Measurements from ENCODE around the gene KLHL17.

The KLHL17 gene

DNA sequence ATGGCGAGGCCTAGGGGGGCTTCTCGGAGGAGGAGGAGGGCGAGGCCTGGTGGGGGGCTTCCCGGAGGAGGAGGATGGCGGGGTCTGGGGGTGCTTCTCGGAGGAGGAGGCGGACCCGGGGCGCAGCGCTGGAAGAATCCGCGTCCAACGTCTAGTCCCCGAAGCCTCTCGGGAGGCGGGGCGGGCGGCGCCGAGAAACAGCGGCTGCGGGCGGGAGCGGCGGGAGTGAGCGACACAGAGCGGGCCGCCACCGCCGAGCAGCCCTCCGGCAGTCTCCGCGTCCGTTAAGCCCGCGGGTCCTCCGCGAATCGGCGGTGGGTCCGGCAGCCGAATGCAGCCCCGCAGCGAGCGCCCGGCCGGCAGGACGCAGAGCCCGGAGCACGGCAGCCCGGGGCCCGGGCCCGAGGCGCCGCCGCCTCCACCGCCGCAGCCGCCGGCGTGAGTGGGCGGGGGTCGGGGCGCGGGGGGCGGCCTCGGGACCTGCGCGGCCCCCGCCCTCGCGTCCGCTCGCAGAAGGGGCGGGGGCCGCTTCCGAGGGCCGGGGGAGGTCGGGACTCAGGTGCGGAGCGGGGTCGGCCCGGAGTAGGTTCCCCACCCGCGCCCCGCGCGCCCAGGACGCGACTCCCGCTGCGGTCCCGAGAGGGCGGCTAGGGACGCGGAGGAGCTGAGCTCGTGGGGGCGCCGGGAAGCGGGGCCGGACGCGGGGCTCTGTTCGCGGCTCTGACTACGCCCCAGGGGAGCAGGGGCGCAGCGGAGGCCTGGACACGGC lies at the start of gene KLHL17:
KLHL17 (plus strand) TSS at position 222 of the 769 bp plus-strand sequence; CDS start at position 332, 110 bp downstream.
- DNase-seq (ENCODE audit: low spot score): peak; percentile 83

DNA sequence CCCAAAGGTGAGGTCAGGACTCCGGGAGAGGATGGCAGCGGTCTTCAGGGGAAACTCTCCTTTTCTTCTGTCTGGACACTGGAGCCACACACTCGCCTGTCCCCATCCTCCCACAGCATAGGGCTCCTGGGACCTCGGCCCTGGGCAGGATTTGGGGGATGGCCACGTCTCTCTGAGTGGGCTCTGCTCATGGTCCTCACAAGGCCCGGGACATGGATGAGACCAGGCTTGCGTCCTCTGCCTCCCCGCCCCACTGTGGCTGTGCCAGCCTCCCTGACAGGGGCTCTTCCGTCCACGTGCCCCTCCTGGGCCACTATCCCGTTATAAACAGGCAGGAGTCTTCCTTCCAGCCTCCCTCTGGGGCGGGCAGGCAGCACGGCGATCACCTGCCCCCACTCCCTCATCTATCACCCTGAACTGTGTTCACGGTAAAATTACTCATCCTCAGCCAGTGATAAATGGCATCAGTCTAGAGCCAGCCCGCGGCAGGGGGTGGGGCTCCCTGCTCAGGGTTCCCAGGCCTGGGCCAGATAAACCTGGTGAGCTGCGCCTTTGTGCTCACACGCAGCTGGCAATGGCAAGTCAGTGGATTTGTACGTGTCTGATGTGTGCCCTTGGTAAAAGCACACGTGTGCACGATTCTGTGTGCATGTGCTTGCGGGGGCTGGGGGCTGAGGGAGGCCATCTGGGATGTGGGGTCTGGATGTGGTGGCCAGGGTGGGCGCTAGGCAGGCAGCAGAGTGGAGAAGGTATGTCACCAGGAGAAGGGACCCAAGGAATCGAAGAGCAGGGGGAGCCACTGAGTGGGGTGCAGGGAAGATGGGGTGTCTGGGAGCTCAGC lies 49.3 kb upstream of the KLHL17 start:
- no peak for DNase-seq (ENCODE audit: low spot score)

DNA sequence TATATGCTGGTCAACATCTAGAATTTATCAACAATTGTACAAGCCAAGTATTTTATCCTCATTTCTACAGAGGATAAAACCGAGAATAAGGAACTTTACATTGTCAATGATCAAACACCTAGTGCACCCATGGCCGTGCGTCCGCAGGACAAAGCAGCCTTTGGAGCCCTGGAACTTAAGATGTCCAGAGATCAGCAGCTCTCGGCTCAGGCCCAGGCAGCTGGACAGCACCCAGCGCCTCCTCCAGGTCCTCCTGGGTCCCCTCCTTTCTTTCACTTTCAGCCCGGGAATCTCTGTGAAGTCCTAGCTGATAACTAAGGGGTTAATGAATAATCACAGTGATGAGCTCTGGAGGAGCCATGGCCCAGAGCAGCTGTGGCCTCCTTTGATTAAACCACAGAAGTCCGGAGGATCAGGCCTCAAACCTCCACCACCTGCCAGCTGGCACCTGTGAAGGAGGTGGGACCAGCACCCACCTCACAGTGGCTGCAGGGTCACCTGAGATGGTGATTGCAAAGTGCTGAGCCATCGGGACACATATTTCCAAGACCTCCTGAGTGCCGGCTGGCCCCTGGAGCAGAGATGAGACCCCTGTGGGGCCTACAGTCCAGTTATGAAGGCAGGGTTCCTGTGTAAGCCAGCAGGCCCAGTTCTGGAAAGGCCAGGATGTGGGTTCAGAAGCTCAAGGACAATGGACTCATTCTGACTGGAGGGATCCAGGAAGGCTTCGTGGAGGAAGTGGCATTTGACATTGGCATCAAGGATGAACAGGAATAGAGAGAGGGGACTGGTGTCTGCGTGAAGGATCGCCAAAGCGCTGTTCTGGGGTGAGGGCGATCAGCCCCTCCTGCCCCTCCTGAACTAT lies 48.3 kb upstream of the KLHL17 start:
- no peak for DNase-seq (ENCODE audit: low spot score)

DNA sequence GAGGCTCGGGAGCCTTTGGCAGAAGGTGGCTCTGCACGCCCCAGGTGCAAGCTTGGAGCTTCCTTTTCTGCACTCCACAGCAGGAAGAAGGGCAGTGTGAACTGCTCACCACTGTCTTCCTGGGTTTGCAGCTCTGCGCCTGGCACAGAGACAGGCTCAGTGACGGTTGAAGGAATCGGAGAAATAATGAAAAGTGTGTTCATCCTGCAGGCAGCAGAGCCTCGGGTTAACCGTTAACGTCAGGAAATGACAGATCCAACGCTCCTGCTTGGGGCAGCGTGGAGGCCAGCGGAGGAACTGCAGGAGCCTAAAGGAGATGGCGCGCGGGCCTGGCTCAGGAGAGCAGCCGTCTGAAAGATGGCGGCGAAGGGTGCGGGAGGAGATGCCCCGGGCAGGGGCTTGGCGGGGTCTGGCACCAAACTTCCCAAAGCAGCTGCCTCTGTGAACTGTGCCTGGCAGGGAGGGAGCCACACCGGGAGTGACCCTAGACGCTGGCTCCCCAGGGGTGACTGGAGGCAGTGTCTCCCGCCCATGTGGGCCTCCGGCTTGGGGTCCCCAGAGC lies 47.6 kb upstream of the KLHL17 start:
- no peak for DNase-seq (ENCODE audit: low spot score)

DNA sequence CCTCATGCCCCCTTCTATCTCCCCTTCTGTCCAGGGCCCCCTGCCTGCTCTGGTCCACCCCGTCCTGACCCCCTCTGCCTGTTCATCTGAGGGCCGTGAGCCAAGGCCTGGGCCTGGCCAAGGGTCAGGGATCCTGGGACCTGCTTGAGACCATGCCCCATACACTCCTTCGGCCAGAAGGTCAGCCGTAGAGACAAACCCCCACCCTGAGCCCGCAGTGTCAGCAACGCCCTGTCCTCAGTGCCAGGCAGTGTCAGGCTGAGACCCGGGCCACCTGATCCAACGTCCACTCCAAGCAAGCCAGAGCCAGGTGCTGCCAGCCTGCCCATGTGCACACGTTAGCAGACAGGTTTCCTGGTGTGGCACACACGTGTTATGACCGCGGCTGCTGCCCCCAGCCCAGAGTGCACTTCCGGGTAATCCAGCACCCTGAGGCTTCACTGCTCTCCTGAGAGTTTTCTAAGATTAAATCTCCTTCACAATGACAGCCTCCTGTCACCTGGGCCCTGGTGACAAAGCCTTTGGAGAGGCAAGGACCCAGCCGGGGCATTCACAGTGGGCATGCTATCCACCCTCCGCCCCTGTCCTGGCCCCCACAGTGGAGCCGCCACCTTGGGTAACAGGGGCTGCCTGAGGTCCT lies 46.8 kb upstream of the KLHL17 start:
- DNase-seq (ENCODE audit: low spot score): no peak

DNA sequence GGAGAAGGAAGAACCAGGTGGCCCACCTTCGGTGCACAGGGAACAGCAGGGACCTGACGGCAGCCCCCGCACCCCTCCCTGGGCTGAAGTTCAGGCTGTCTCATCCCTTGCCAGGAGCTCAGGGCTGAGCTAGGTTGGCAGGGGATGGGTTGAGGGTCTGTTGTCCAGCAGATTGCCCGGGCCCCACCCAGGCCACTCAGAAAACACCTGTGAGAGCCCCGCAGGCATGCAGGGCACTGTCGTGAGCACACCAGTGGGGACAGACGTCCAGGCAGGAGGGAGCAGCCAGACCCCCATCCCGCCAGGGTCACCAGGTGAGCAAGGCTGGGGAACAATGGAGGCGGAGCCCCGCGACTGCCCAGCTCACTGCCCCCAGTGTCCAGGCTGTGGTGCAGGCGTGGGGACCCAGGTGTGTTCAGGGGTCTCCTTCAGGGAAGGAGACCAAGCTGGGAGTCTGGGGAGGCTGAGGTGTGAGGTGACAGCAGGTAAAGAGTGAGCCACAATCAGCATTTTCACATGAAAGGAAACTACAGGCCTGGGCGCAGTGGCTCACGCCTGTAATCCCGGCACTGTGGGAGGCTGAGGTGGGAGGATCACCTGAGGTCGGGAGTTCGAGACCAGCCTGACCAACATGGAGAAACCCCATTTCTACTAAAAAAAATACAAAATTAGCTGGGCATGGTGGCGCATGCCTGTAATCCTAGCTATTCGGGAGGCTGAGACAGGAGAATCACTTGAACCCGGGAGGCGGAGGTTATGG lies 46.1 kb upstream of the KLHL17 start:
- DNase-seq (ENCODE audit: low spot score): no peak

DNA sequence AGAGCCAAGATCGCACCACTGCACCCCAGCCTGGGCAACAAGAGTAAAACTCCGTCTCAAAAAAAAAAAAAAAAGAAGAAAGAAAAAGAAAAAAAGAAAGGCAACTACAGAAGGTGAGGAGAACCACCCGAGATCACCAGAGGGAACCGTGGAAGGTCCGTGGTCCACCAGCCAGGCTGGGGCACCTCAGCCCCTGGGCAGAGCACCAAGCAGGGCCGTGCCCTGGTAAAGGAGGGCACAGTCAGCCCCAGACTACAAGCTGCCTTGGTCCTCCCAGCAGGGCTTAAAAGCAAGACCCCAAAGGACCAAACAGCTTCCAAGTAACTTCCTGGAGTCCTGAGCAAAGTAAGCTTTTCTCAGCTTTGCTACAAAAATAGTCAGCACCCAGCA lies 45.5 kb upstream of the KLHL17 start:
- DNase-seq (ENCODE audit: low spot score): no peak

DNA sequence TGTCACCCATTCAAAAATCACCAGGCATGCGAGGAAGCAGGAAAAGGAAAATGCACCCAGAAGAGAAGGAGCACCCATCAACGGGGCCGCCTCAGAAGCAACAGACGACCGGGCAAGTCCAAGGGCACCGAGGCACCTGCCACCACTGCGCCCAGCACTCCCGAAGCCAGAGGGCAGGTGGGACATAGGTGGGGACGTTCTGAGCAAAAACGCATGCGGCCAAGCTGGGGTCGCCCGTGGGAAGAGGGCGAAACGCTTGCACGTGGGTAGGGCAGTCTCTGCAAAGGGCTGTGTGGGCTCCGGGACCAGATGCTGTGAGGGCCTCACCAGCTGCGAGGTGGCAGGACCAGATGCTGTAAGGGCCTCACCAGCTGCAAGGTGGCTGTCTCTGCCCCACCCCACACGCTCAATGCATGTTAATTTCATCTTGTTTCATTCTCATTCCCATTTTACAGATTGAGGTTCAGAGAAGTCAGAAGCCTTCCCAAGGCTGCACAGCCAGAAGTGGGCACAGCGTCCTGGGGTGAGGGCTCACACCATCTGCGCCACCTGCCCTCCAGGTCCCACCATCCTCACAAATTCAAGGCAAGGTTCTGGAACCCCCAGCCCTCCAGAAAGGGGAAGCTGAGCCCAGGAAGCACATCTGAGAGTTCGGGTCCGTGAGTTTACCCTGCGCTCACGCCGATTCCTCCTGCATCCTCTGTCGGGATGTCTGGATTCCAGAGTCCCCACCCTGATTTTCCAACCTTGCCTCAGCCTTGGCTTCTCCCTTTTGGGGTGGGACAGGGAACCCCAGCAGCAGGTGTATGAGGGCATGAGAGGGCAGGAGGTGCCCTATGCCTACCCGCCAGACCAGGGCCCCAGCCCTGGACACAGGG lies 44.9 kb upstream of the KLHL17 start:
- no peak for DNase-seq (ENCODE audit: low spot score)

DNA sequence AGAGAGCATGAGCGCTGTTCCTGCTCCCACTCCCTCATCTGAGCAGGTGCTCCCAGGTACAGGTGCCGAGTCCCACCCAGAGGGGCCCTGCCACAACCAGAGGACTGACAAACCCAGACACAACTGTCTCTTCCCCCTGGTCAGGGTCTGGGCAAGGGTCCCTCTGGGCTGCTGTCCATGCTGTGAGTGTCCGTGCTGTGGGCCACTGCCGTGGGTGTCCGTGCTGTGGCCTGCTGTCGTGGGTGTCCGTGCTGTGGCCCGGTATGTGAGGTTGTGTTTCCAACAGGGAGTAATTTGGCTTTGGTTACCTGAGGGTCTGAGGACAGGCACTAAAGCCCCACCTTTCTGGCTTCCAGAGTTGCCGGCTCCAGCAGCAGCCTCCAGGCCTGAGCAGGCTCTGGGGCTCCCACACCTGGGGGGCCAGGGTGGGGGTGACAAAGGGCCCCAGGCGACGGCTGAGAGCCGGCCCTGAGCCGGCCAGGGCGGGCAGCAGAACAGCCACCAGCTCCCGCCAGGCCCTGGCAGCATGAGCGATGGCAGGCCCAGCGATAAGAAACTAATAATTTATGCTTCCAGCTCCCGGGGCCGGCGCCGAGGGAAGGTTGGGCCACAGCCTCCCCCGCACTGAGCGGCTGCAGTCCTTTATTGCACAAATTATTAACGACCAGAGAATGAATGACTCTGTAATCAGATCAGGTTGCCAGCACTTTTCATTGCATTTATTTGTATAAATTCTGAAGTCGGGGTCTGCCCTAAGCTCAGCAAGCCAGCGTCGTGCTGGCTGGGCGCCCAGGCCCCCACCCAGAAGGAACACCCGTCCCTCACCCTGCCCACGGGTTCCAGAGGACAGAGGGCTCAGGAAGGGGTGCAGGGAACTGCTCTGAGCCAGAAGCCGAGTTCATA lies 44.0 kb upstream of the KLHL17 start:
- DNase-seq (ENCODE audit: low spot score): no peak

DNA sequence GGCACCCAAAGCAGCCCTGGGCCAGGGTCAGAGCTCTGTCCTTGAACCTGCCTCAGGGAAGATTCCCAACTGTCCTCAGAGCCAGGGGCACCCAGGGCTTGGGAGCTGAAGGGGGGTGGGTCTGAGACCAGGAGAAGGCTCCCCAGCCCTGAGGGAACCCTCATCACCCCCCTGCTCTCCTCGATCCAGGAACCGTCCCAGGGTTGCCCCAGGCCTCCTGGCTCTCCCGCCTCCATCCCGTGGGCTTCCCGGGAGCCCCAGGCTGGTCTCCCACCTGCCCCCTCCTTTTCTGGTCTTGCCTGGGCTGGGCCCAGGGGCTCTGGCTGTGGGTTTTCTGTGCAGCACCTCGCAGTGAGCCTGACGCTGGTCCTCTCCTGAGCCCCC lies 43.3 kb upstream of the KLHL17 start:
- no peak for DNase-seq (ENCODE audit: low spot score)

DNA sequence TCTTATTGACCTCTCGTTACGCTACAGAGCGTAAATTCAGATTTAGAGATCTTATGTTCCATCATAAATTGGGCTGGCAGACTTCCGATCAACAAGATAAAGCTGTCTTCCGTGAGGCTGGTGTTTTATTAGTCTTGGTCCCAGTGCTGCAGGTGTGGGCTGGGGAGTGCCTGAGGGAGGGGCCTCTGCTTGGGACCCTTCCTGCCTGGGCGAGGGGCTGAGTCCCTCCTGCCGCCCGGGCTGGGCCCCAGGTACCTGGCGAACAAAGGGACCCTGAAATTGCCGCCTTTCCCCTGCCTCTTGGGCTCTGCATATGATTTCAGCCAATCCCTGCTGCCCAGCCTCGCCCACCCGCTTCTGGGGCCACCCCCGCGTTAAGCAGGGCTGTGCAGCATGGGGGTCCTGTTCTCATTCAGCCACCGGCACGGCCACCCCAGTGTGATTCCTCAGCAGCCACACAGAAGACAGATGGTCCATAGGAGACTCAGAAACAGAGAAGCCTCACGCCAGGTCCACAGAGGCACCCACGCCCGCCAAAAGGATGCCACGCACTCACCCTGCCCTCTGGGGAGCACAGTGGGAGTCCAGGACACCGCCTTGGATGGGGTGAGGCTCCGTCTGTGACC lies 42.8 kb upstream of the KLHL17 start:
- no peak for DNase-seq (ENCODE audit: low spot score)

DNA sequence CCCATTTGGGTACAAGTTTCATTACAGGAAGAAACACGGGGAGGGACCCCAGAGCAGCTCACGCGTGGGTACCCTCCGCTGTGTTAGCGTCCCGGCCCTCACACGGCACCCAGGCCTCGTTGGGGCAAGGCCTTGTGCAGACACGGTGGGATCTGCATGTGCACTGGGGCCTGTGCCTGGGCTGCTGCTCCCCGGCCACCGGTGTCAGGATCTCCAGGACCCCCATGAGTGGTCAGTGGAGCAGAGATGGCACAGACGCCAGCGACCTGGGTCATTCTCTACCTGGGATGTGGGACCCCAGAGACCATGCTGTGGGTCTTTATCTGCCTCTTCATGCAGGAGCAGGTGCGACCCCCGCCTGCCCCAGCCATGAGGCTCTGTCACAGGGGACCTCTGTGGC lies 42.0 kb upstream of the KLHL17 start:
- no peak for DNase-seq (ENCODE audit: low spot score)

DNA sequence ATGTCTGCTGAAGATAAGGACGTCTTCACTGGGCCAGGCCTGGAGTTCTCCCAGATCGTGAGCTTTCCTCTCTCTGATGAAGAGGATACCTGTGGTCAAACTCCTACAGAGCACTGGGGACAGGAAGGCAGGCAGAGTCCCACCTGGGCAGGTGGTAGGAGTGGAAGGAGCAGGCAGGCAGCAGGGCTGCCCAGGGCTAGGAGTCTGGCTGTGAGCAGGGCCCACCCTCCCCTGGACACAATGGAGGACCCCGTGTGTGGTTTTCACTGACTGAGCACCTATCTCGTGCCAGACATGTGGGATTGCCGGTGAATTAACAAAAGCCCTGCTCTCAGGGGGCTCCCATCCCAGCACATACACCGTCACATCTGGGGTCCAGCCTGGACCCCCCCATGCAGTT lies 41.5 kb upstream of the KLHL17 start:
- DNase-seq (ENCODE audit: low spot score): no peak

DNA sequence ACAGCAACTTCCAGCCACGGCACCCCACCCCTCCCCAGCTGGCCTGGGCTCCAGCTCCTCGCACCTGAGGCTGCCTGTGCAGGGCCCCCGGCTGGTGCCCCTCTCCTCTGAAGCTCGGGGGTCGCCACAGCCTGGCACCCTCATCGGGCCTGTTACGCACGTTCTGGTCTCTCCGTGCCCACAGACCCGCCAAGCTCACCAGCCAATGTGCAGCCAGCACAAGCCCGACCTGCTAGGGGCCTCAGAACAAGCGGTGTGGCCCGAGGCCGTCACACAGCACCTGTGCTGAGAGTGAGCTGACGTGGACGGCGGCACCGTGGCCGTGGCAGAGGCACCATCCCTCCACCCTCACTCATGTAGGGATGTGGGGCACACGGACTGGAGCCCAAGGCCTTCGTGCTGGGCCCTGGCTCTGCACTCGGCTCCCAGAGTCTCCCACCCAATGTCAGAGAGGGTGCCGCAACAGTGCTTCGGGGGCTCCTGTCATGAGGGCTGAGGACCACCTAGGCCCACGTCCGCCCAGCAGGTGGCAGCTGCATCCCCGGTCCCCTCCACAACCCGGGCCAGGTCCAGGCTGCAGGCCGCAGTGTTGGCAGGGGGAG lies 41.0 kb upstream of the KLHL17 start:
- DNase-seq (ENCODE audit: low spot score): no peak

DNA sequence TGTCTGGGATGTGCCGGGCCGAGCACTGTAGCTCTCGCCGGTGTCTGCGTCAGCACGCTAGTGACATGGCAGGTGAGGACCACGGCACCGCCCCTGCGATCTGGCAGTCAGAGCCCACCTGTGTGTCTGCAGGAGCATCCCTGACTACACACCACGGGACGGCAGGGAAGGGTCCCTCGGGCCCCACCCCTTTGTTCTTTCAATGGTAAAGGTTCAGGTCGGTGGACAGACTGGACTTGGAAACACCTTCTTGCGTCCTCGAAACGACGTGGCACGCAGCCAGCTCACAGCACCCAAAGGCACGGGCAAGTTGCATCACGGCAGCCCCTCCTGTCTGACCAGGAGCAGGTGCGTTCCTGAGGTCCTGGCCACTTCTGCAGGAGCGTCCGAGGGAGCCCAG lies 40.4 kb upstream of the KLHL17 start:
- no peak for DNase-seq (ENCODE audit: low spot score)

DNA sequence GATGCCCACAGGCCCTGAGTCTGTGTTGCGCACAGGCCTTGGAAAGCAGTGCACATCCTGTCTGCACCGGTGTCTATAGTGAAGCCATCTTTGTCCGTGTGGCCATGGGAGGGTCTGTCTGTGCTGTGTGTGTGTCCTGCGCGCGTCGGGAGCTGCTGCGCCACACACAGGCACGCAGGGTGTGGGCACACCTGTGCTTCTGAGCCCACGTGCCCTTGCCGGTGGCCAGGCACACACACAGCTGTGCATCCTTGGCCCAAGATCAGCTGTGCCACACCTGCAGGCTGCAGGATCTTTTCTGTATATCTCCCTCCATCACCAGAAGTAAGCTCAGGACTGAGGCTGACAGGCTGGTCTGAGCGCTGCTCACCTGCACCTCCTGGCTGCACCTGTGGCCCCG lies 39.9 kb upstream of the KLHL17 start:
- DNase-seq (ENCODE audit: low spot score): no peak

DNA sequence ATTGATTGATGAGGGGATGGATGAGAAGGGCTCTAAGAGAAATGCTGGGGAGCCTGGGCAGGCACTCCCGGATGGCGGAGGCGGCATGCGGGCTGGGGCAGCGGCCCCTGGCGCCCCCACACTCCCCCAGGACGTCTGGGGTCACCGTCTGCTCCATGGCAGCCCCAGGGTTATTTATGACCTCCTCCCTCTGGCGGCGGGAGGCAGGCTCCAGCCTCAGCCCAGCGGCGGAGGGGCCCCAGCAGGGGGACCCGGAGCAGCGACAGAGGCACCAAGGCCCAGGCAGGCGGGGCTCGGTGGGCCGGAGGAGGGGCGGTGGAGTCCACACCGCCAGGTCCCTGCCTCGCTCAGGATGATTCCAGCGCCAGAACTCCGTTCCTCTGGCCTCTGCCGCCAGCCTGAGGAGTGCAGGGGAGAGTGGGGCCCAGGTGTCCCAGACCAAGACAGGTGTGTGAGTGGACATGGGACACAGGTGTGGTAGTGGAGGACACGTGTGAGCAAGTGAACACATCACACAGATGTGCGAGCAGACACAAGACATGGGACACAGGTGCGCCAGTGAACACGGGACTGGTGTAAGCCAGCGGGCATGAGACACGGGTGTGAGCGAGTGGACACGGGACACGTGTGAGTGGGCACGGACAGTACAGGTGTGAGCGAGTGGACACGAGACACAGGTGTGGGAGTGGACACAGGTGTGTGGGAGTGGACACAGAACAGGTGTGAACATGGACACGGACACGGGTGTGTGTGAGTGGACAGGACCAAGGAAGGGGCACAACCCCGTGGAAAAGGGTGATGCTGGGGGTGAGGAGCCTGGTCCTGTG lies 39.2 kb upstream of the KLHL17 start:
- no peak for DNase-seq (ENCODE audit: low spot score)
